ENCODE results near the gene FOLR2. TPM values are rescaled to one million over a fixed set of nuclear protein-coding genes. Genes with fewer than 3 reads are reported as not detected.

Gene FOLR2
- total and polyA plus RNA-seq, 5 donors from 2014 or later, result 0.26 TPM; not detected in 4

DNA sequence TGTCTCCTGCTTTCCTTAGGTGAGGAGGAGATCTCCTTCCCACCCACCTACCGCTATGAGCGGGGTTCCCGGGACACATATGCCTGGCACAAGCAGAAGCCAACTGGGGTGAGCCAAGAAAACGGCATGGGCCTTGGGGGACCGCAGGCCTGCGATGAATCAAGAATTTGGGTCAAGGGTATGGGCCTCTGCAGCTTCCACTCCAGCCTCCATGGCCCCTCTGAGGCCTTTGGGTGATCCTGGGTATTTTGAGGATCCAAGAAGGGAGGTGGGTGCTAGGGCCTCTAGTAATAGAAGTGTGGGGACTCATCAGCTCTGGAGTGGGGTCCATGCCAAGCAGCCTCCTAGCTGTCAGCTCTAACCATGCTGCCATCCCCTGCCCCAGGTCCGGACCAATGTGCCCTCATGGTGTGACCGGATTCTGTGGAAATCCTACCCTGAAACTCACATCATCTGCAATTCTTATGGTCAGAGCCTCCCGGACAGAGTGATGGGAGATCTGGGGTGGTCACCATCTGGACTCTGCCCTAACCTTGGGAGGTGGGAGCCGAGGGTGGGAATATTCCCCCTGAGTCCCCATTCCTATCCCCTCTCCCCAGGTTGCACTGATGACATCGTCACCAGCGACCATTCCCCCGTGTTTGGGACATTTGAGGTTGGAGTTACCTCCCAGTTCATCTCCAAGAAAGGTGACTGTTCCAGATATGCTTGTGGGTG lies 16.6 kb downstream of the FOLR2 start:
- Mint-ChIP-seq H3K27me3 (no peaks in the 10 kb centered on the region), H3K27ac (peak overlapping the region in 1 of 3 donors; percentile 38), H3K4me1 (peaks cover 0 to 3% (median 0%) of the 10 kb centered on the region in 4 donors), H3K4me3 (peak overlapping the region in 1 of 4 donors; percentile 2), H3K9me3 (no peaks in the 10 kb centered on the region), H3K36me3 (peaks cover 27% of the 10 kb centered on the region)
- Histone ChIP-seq H3K27ac (ENCODE audit: insufficient read depth, low read length, poor library complexity, severe bottlenecking) (no peak overlapping the region), H3K27me3 (ENCODE audit: control insufficient read depth, insufficient read depth, low read length) (no peaks in the 10 kb centered on the region), H3K4me1 (ENCODE audit: control insufficient read depth, insufficient read depth, low read length, poor library complexity, severe bottlenecking) (no peaks in the 10 kb centered on the region), H3K36me3 (ENCODE audit: control insufficient read depth, insufficient read depth, low read length) (peaks cover 57% of the 10 kb centered on the region), H3K9me3 (ENCODE audit: control insufficient read depth in 2 of 2, low read length in 2 of 2) (no peaks in the 10 kb centered on the region), H3K4me3 (ENCODE audit: low read depth, low read length) (no peak overlapping the region)
- DNase-seq (no peak), ATAC-seq (ENCODE audit: low read depth in 2 of 2) (no peak)

DNA sequence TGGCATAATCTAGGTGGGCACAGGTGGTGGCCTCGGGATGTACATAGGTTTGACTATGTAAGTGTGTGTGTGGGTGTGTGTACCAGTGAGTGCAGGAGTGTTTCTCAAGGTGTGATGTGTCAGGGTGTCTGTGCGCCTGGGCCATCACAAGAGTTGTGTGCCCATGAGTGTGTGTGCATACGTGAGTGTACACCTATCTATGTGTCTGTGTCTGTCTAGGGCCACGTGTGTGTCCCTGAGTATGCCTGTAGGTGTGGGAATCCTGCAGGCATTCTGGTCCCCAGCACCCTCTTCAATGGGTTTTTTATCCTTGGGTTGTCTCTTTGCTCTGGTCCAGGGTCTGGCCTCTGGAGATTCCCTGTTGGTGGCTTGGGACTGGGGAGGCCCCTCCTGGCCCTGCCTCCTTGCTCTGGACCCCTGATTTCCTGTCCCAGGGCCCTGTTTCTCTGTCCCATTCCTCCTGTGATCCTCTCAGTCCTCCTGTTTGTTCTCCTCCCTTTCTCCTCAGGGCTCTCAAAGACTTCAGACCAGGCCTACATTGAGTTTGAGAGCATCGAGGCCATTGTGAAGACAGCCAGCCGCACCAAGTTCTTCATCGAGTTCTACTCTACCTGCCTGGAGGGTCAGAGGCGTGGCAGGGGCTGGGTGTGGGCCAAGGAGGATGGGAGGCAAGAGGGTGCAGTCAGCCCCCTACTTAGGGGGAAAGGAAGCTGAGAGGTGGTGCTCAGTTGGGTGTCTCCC lies 17.3 kb downstream of the FOLR2 start:
- Mint-ChIP-seq H3K9me3 (no peaks in the 10 kb centered on the region), H3K4me1 (peaks cover 0 to 4% (median 1%) of the 10 kb centered on the region in 4 donors), H3K27ac (peak overlapping the region; percentile 6 to 87 (median 38)), H3K36me3 (peaks cover 27% of the 10 kb centered on the region), H3K4me3 (peak overlapping the region in 1 of 4 donors; percentile 2), H3K27me3 (peaks cover 4% of the 10 kb centered on the region)
- H3K36me3 ChIP-seq (ENCODE audit: control insufficient read depth, insufficient read depth, low read length), result peaks cover 51% of the 10 kb centered on the region
- no peaks in the 10 kb centered on the region for H3K9me3 ChIP-seq (ENCODE audit: control insufficient read depth in 2 of 2, low read length in 2 of 2)
- ATAC-seq (ENCODE audit: low read depth in 2 of 2), result no peak
- H3K4me1 ChIP-seq (ENCODE audit: control insufficient read depth, insufficient read depth, low read length, poor library complexity, severe bottlenecking), result no peaks in the 10 kb centered on the region
- no peaks in the 10 kb centered on the region for H3K27me3 ChIP-seq (ENCODE audit: control insufficient read depth, insufficient read depth, low read length)
- DNase-seq, result no peak
- no peak overlapping the region for H3K27ac ChIP-seq (ENCODE audit: insufficient read depth, low read length, poor library complexity, severe bottlenecking)
- no peak overlapping the region for H3K4me3 ChIP-seq (ENCODE audit: low read depth, low read length)

- peaks cover 0 to 5% (median 2%) of the 10 kb centered on the region in 4 donors for H3K4me1 Mint-ChIP-seq
- H3K27me3 ChIP-seq (ENCODE audit: control insufficient read depth, insufficient read depth, low read length), result no peaks in the 10 kb centered on the region
- no peak overlapping the region for H3K4me3 ChIP-seq (ENCODE audit: low read depth, low read length)
- H3K4me1 ChIP-seq (ENCODE audit: control insufficient read depth, insufficient read depth, low read length, poor library complexity, severe bottlenecking), result peaks cover 2% of the 10 kb centered on the region
- peaks cover 24% of the 10 kb centered on the region for H3K36me3 Mint-ChIP-seq
- H3K27me3 Mint-ChIP-seq, result peaks cover 9% of the 10 kb centered on the region
- peak overlapping the region in 2 of 3 donors; percentile 6 to 17 for H3K27ac Mint-ChIP-seq
- no peaks in the 10 kb centered on the region for H3K9me3 ChIP-seq (ENCODE audit: control insufficient read depth in 2 of 2, low read length in 2 of 2)
- H3K9me3 Mint-ChIP-seq, result no peaks in the 10 kb centered on the region
- no peak overlapping the region for H3K4me3 Mint-ChIP-seq
- H3K27ac ChIP-seq (ENCODE audit: insufficient read depth, low read length, poor library complexity, severe bottlenecking), result no peak overlapping the region
- ATAC-seq (ENCODE audit: low read depth in 2 of 2) (no peak), DNase-seq (no peak)
- H3K36me3 ChIP-seq (ENCODE audit: control insufficient read depth, insufficient read depth, low read length), result peaks cover 46% of the 10 kb centered on the region
Measured at GRCh38 chr11:72234514-72234830, 17.9 kb downstream of the FOLR2 start.

DNA sequence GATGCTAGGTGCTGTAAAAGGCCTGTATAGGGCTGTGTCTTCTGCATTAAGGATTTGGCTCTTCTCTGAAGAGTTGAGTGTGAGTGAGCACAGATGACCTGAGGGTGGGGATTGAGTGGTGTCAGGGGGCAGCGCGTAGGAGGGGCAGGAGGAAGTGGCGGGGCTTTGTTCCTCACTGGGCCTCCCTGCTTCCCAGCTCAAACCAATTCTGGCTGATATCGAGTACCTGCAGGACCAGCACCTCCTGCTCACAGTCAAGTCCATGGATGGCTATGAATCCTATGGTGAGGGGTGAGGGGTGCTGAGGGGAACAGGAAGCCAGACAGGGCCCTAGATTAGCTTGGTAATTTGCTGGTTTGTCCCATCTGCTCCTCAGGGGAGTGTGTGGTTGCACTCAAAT lies 18.3 kb downstream of the FOLR2 start:
- DNase-seq (no peak), ATAC-seq (ENCODE audit: low read depth in 2 of 2) (no peak)
- Histone ChIP-seq H3K9me3 (ENCODE audit: control insufficient read depth in 2 of 2, low read length in 2 of 2) (no peaks in the 10 kb centered on the region), H3K27me3 (ENCODE audit: control insufficient read depth, insufficient read depth, low read length) (no peaks in the 10 kb centered on the region), H3K27ac (ENCODE audit: insufficient read depth, low read length, poor library complexity, severe bottlenecking) (no peak overlapping the region), H3K36me3 (ENCODE audit: control insufficient read depth, insufficient read depth, low read length) (peaks cover 42% of the 10 kb centered on the region), H3K4me1 (ENCODE audit: control insufficient read depth, insufficient read depth, low read length, poor library complexity, severe bottlenecking) (peaks cover 7% of the 10 kb centered on the region), H3K4me3 (ENCODE audit: low read depth, low read length) (no peak overlapping the region)
- peaks cover 0 to 5% (median 2%) of the 10 kb centered on the region in 4 donors for H3K4me1 Mint-ChIP-seq
- H3K27me3 Mint-ChIP-seq, result peaks cover 11% of the 10 kb centered on the region
- H3K4me3 Mint-ChIP-seq, result no peak overlapping the region
- no peak overlapping the region for H3K27ac Mint-ChIP-seq
- no peaks in the 10 kb centered on the region for H3K9me3 Mint-ChIP-seq
- peaks cover 24% of the 10 kb centered on the region for H3K36me3 Mint-ChIP-seq

- H3K4me1 ChIP-seq (ENCODE audit: control insufficient read depth, insufficient read depth, low read length, poor library complexity, severe bottlenecking), result peaks cover 13% of the 10 kb centered on the region
- H3K4me3 ChIP-seq (ENCODE audit: low read depth, low read length), result no peak overlapping the region
- H3K36me3 ChIP-seq (ENCODE audit: control insufficient read depth, insufficient read depth, low read length), result peaks cover 38% of the 10 kb centered on the region
- H3K4me1 Mint-ChIP-seq, result peaks cover 4 to 10% (median 5%) of the 10 kb centered on the region in 4 donors
- ATAC-seq (ENCODE audit: low read depth in 2 of 2), result no peak
- H3K27me3 ChIP-seq (ENCODE audit: control insufficient read depth, insufficient read depth, low read length), result no peaks in the 10 kb centered on the region
- peaks cover 15% of the 10 kb centered on the region for H3K27me3 Mint-ChIP-seq
- no peaks in the 10 kb centered on the region for H3K9me3 Mint-ChIP-seq
- no peaks in the 10 kb centered on the region for H3K9me3 ChIP-seq (ENCODE audit: control insufficient read depth in 2 of 2, low read length in 2 of 2)
- no peak overlapping the region for H3K27ac ChIP-seq (ENCODE audit: insufficient read depth, low read length, poor library complexity, severe bottlenecking)
- H3K36me3 Mint-ChIP-seq, result peaks cover 24% of the 10 kb centered on the region
- H3K4me3 Mint-ChIP-seq, result no peak overlapping the region
- no peak for DNase-seq
- H3K27ac Mint-ChIP-seq, result no peak overlapping the region
Measured at GRCh38 chr11:72235351-72236057, 18.9 kb downstream of the FOLR2 start.

GRCh38 chr11:72236083-72236697 lies 19.6 kb downstream of the FOLR2 start:
- ATAC-seq (ENCODE audit: low read depth in 2 of 2) (no peak), DNase-seq (no peak)
- Histone ChIP-seq H3K9me3 (ENCODE audit: control insufficient read depth in 2 of 2, low read length in 2 of 2) (no peaks in the 10 kb centered on the region), H3K27ac (ENCODE audit: insufficient read depth, low read length, poor library complexity, severe bottlenecking) (no peak overlapping the region), H3K36me3 (ENCODE audit: control insufficient read depth, insufficient read depth, low read length) (peaks cover 37% of the 10 kb centered on the region), H3K4me1 (ENCODE audit: control insufficient read depth, insufficient read depth, low read length, poor library complexity, severe bottlenecking) (peaks cover 18% of the 10 kb centered on the region), H3K27me3 (ENCODE audit: control insufficient read depth, insufficient read depth, low read length) (no peaks in the 10 kb centered on the region), H3K4me3 (ENCODE audit: low read depth, low read length) (no peak overlapping the region)
- peaks cover 23% of the 10 kb centered on the region for H3K36me3 Mint-ChIP-seq
- peak overlapping the region in 1 of 3 donors; percentile 39 for H3K27ac Mint-ChIP-seq
- H3K4me3 Mint-ChIP-seq, result no peak overlapping the region
- peaks cover 22% of the 10 kb centered on the region for H3K27me3 Mint-ChIP-seq
- H3K4me1 Mint-ChIP-seq, result peaks cover 5 to 15% (median 9%) of the 10 kb centered on the region in 4 donors
- no peaks in the 10 kb centered on the region for H3K9me3 Mint-ChIP-seq

GRCh38 chr11:72236774-72237111 lies 20.1 kb downstream of the FOLR2 start:
- ATAC-seq (ENCODE audit: low read depth in 2 of 2), result no peak
- H3K36me3 ChIP-seq (ENCODE audit: control insufficient read depth, insufficient read depth, low read length), result peaks cover 32% of the 10 kb centered on the region
- H3K4me1 ChIP-seq (ENCODE audit: control insufficient read depth, insufficient read depth, low read length, poor library complexity, severe bottlenecking), result peaks cover 18% of the 10 kb centered on the region
- Mint-ChIP-seq H3K36me3 (peaks cover 18% of the 10 kb centered on the region), H3K27ac (peak overlapping the region in 1 of 3 donors; percentile 39), H3K9me3 (no peaks in the 10 kb centered on the region), H3K27me3 (peaks cover 27% of the 10 kb centered on the region), H3K4me1 (peaks cover 5 to 16% (median 10%) of the 10 kb centered on the region in 4 donors), H3K4me3 (no peak overlapping the region)
- H3K27me3 ChIP-seq (ENCODE audit: control insufficient read depth, insufficient read depth, low read length), result peaks cover 2% of the 10 kb centered on the region
- H3K27ac ChIP-seq (ENCODE audit: insufficient read depth, low read length, poor library complexity, severe bottlenecking), result no peak overlapping the region
- no peak overlapping the region for H3K4me3 ChIP-seq (ENCODE audit: low read depth, low read length)
- no peaks in the 10 kb centered on the region for H3K9me3 ChIP-seq (ENCODE audit: control insufficient read depth in 2 of 2, low read length in 2 of 2)
- no peak for DNase-seq
